Fibroblast of lung (primary cell): ENCODE results near the gene OTOGL. TPM values are rescaled to one million over a fixed set of nuclear protein-coding genes. Genes with fewer than 3 reads are reported as not detected.

Experiments
- DNase-seq, 2 donors: peaks; one replicate each; pipeline versions ENCODE4 v3.0.0 to v3.0.0-alpha.2; 2010; ENCODE audit warnings: low read depth in 2 of 2
- H2AFZ ChIP-seq: 2 replicates; pipeline ENCODE4 v1.5.1; 2012; ENCODE audit warnings: low read length, control low read depth, inconsistent platforms
- H3K27ac ChIP-seq: 2 replicates; pipeline ENCODE4 v1.5.1; 2011; ENCODE audit warnings: low read length, control low read depth; ENCODE audit not compliant: insufficient read depth
- H3K27me3 ChIP-seq: 2 replicates; pipeline ENCODE4 v1.5.1; 2011; ENCODE audit warnings: mild to moderate bottlenecking, low read length; ENCODE audit not compliant: control insufficient read depth, insufficient read depth
- H3K36me3 ChIP-seq: 2 replicates; pipeline ENCODE4 v1.5.1; 2011; ENCODE audit warnings: low read length; ENCODE audit not compliant: control insufficient read depth, insufficient read depth
- H3K4me1 ChIP-seq: 2 replicates; pipeline ENCODE4 v1.5.1; 2011; ENCODE audit warnings: low read length; ENCODE audit not compliant: control insufficient read depth, insufficient read depth; ENCODE audit errors: extremely low read depth
- H3K4me2 ChIP-seq: 2 replicates; pipeline ENCODE4 v1.5.1; 2011; ENCODE audit warnings: low read length, control low read depth; ENCODE audit not compliant: insufficient read depth; ENCODE audit errors: extremely low read depth
- H3K4me3 ChIP-seq, 4 experiments: fragments of 200-600 bp in 1 of 4; sonication (generic) in 1 of 4; replicated peaks in 1 of 4; 2 replicates each; pipeline ENCODE4 v1.5.1; 2011 to 2016; ENCODE audit warnings: low read length in 4 of 4, low read depth in 3 of 4, mild to moderate bottlenecking in 3 of 4, control low read depth in 2 of 4, inconsistent platforms in 1 of 4, mixed read lengths in 1 of 4; ENCODE audit not compliant: insufficient read depth in 1 of 4; ENCODE audit errors: control extremely low read depth in 1 of 4
- H3K79me2 ChIP-seq: 2 replicates; pipeline ENCODE4 v1.5.1; 2012; ENCODE audit warnings: mild to moderate bottlenecking, low read length, inconsistent platforms; ENCODE audit not compliant: control insufficient read depth, insufficient read depth
- H3K9ac ChIP-seq: 2 replicates; pipeline ENCODE4 v1.5.1; 2011; ENCODE audit warnings: mild to moderate bottlenecking, low read length, control low read depth; ENCODE audit not compliant: insufficient read depth
- H3K9me3 ChIP-seq: 2 replicates; pipeline ENCODE4 v1.5.1; 2012; ENCODE audit warnings: low read depth, low read length; ENCODE audit not compliant: control insufficient read depth, insufficient read depth
- H4K20me1 ChIP-seq: 2 replicates; pipeline ENCODE4 v1.5.1; 2011; ENCODE audit warnings: low read length; ENCODE audit not compliant: control insufficient read depth, insufficient read depth; ENCODE audit errors: extremely low read depth
- CTCF ChIP-seq, 2 donors: IDR thresholded peaks in 1 of 2; conservative IDR thresholded peaks in 1 of 2; 1 replicate in 1 of 2; 2 replicates in 1 of 2; pipeline ENCODE4 v1.5.1; 2011 to 2012; ENCODE audit warnings: low read length in 2 of 2, control low read depth in 1 of 2, inconsistent platforms in 1 of 2, low read depth in 1 of 2, mild to moderate bottlenecking in 1 of 2
- EZH2 ChIP-seq: IDR thresholded peaks from 2 replicates; pipeline ENCODE4 v1.5.1; 2012; ENCODE audit warnings: low read length, control low read depth, mild to moderate bottlenecking; ENCODE audit errors: missing control alignments
- polyA plus RNA-seq, 2 donors: library from polyadenylated mRNA; depleted of rRNA in 1 of 2; stranded (reverse) in 1 of 2; unstranded in 1 of 2; fragments of >200 nt; gene quantifications; 2 replicates each; pipeline ENCODE4 v1.2.1, GENCODE V29; 2011 to 2012; ENCODE audit warnings: missing spikeins in 1 of 2
- total RNA-seq: library from RNA; depleted of rRNA; stranded (reverse); fragments of >200 nt; gene quantifications from 2 replicates; pipeline ENCODE4 v1.2.1, GENCODE V29; 2014

Gene OTOGL
- total and polyA plus RNA-seq, 2 donors (not counting 1 experiment from before 2014, with no cell fraction given), result 0.15 to 0.17 TPM

GRCh38 chr12:80165746-80166145 lies 66.4 kb downstream of the OTOGL start:
- H3K27ac ChIP-seq, result no peak overlapping the region
- no peak overlapping the region for H2AFZ ChIP-seq
- H3K36me3 ChIP-seq, result no peaks in the 10 kb centered on the region
- H3K4me1 ChIP-seq, result no peaks in the 10 kb centered on the region
- no peak for TF ChIP-seq EZH2
- TF ChIP-seq CTCF (conservative IDR thresholded peaks at IDR 0.05 in 1 of 2, IDR thresholded peaks at IDR 0.05 in 1 of 2; ENCODE audit: low read depth in 1 of 2, low read length in 2 of 2), result no peak
- no peak overlapping the region for H3K4me2 ChIP-seq
- no peak overlapping the region for H3K9ac ChIP-seq
- no peaks in the 10 kb centered on the region for H4K20me1 ChIP-seq
- H3K4me3 ChIP-seq, result no peak overlapping the region
- H3K79me2 ChIP-seq, result no peaks in the 10 kb centered on the region
- no peaks in the 10 kb centered on the region for H3K27me3 ChIP-seq
- DNase-seq, result no peak
- no peaks in the 10 kb centered on the region for H3K9me3 ChIP-seq

- H3K4me2 ChIP-seq, result no peak overlapping the region
- no peak for DNase-seq
- H4K20me1 ChIP-seq, result no peaks in the 10 kb centered on the region
- TF ChIP-seq EZH2 (no peak), CTCF (conservative IDR thresholded peaks at IDR 0.05 in 1 of 2, IDR thresholded peaks at IDR 0.05 in 1 of 2; ENCODE audit: low read depth in 1 of 2, low read length in 2 of 2) (no peak)
- no peaks in the 10 kb centered on the region for H3K27me3 ChIP-seq
- no peaks in the 10 kb centered on the region for H3K36me3 ChIP-seq
- no peak overlapping the region for H3K27ac ChIP-seq
- H3K9ac ChIP-seq, result no peak overlapping the region
- no peak overlapping the region for H2AFZ ChIP-seq
- H3K4me1 ChIP-seq, result no peaks in the 10 kb centered on the region
- H3K4me3 ChIP-seq, result no peak overlapping the region
- H3K79me2 ChIP-seq, result no peaks in the 10 kb centered on the region
- no peaks in the 10 kb centered on the region for H3K9me3 ChIP-seq
Measured at GRCh38 chr12:80166751-80167150, 67.4 kb downstream of the OTOGL start.

GRCh38 chr12:80168936-80169335 lies 69.6 kb downstream of the OTOGL start:
- Histone ChIP-seq H3K36me3 (no peaks in the 10 kb centered on the region), H2AFZ (no peak overlapping the region), H3K4me2 (no peak overlapping the region)

More at GRCh38 chr12:80168936-80169335, 69.6 kb downstream of the OTOGL start:
- DNase-seq, result no peak
- Histone ChIP-seq H4K20me1 (no peaks in the 10 kb centered on the region), H3K27me3 (no peaks in the 10 kb centered on the region), H3K4me3 (no peak overlapping the region), H3K9ac (no peak overlapping the region), H3K4me1 (no peaks in the 10 kb centered on the region), H3K79me2 (no peaks in the 10 kb centered on the region), H3K27ac (no peak overlapping the region), H3K9me3 (no peaks in the 10 kb centered on the region)
- no peak for TF ChIP-seq EZH2
- no peak for TF ChIP-seq CTCF (conservative IDR thresholded peaks at IDR 0.05 in 1 of 2, IDR thresholded peaks at IDR 0.05 in 1 of 2; ENCODE audit: low read depth in 1 of 2, low read length in 2 of 2)
